GM12878 (cell line): ENCODE results near the gene KRTAP5-6. TPM values are rescaled to one million over a fixed set of nuclear protein-coding genes. Genes with fewer than 3 reads are reported as not detected.

Experiments
- CBX3 ChIP-seq: fragments of 200-600 bp; sonication (generic); IDR thresholded peaks from 2 replicates; pipeline ENCODE4 v1.6.1; 2016; ENCODE audit warnings: low read depth, borderline replicate concordance
- JUND ChIP-seq: IDR thresholded peaks from 2 replicates; pipeline ENCODE4 v1.6.1; 2012; ENCODE audit warnings: low read depth, mild to moderate bottlenecking, low read length, improper control_type of control experiment, moderate library complexity
- SRF ChIP-seq, 2 experiments: IDR thresholded peaks; 2 replicates each; pipeline ENCODE4 v1.6.1; 2011; ENCODE audit warnings: low read depth in 2 of 2, low read length in 2 of 2, mild to moderate bottlenecking in 1 of 2, moderate library complexity in 1 of 2
- STAT3 ChIP-seq: IDR thresholded peaks from 2 replicates; pipeline ENCODE4 v1.6.1; 2011; ENCODE audit warnings: low read depth, low read length, improper control_type of control experiment
- YBX1 ChIP-seq: fragments of 450-650 bp; IDR thresholded peaks from 2 replicates; pipeline ENCODE4 v1.6.1; 2016; ENCODE audit warnings: antibody characterized with exemption
- ZNF217 ChIP-seq: fragments of 450-650 bp; IDR thresholded peaks from 2 replicates; pipeline ENCODE4 v1.6.1; 2017; ENCODE audit warnings: antibody characterized with exemption, mild to moderate bottlenecking
- polyA plus RNA-seq, 11 experiments: library from polyadenylated mRNA; depleted of rRNA in 4 of 11; unstranded in 6 of 11; stranded (reverse) in 5 of 11; fragments of >200 nt; fragmentation: Nextera tagmentation in 4 of 11; fragmentation: Illumina TruSeq in 1 of 11; extraction: Ambion mirVana in 4 of 11; extraction: Trizol in 1 of 11; gene quantifications; 1 replicate in 1 of 11; 2 replicates in 10 of 11; pipeline versions ENCODE4 v1.2.1 to v1.2.3, GENCODE V29; 2011 to 2016; ENCODE audit warnings: inconsistent platforms in 2 of 11, missing spikeins in 2 of 11, low read depth in 1 of 11
- total RNA-seq, 4 experiments: library from RNA; depleted of rRNA in 3 of 4; stranded (reverse); fragments of >200 nt in 3 of 4; fragmentation: Illumina TruSeq in 1 of 4; extraction: Trizol in 1 of 4; gene quantifications; 2 replicates each; pipeline versions ENCODE4 v1.2.1 to v1.2.3, GENCODE V29; 2013 to 2021
- TF ChIP-seq, protein P1 (sequence below), 3 experiments: IDR thresholded peaks in 2 of 3; conservative IDR thresholded peaks in 1 of 3; 2 replicates each; pipeline ENCODE4 v1.5.1; 2011; ENCODE audit warnings: low read depth in 3 of 3, low read length in 3 of 3, mild to moderate bottlenecking in 3 of 3, control low read depth in 2 of 3, moderate library complexity in 2 of 3, inconsistent platforms in 1 of 3, mixed read lengths in 1 of 3; ENCODE audit not compliant: control insufficient read depth in 2 of 3, insufficient read depth in 1 of 3; ENCODE audit errors: extremely low read depth in 1 of 3
- TF ChIP-seq, protein P2 (sequence below): fragments of 450-650 bp; IDR thresholded peaks from 2 replicates; pipeline ENCODE4 v1.6.1; 2017; ENCODE audit warnings: mild to moderate bottlenecking, moderate library complexity

KRTAP5-6 gene
- total and polyA plus RNA-seq, 10 of the 15 experiments (the other 5 are each of a cell fraction or from before 2014, with no cell fraction given): not detected

DNA sequence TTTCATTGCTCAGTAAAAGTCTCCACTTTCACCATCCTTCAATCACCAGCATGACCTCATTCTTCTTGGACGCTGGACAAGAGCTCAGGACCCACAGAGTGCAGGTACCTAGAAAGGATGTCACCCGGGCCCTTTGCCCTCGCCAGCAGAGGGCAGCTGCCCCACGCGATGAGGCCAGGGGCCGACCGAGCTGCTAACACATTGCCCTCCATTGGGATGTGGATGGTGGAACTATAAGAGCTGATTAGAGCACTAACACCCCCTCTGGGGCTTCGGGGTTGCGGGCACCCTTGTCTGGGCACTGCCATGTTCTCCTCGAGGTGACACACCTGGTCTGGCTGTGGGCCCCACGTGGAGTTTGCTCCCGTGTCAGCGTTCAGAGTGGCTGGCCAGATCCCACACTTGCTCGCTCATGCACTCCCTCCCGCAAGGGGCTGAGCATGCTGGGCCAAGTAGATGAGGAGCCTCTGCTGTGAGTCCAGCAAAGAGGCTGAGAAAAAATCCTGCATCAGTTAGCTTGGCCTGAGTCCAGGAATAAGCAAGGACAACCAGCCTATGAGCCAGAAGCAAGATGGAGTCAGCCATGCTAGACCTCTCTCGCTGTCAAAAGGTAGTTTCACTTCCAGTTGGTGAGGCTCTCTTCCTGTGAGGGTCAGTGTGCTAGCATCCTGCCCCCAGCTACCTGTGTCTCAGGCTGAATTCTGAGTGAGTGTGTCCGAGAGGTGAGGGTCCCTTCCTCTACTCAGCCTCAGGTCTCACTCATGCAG, 9.8 kb downstream of the KRTAP5-6 start (continued):
- TF ChIP-seq CBX3: no peak
- TF ChIP-seq STAT3: no peak
- TF ChIP-seq, protein P1, sequence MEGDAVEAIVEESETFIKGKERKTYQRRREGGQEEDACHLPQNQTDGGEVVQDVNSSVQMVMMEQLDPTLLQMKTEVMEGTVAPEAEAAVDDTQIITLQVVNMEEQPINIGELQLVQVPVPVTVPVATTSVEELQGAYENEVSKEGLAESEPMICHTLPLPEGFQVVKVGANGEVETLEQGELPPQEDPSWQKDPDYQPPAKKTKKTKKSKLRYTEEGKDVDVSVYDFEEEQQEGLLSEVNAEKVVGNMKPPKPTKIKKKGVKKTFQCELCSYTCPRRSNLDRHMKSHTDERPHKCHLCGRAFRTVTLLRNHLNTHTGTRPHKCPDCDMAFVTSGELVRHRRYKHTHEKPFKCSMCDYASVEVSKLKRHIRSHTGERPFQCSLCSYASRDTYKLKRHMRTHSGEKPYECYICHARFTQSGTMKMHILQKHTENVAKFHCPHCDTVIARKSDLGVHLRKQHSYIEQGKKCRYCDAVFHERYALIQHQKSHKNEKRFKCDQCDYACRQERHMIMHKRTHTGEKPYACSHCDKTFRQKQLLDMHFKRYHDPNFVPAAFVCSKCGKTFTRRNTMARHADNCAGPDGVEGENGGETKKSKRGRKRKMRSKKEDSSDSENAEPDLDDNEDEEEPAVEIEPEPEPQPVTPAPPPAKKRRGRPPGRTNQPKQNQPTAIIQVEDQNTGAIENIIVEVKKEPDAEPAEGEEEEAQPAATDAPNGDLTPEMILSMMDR (IDR thresholded peaks at IDR 0.05 in 2 of 3, conservative IDR thresholded peaks at IDR 0.05 in 1 of 3; ENCODE audit: control insufficient read depth in 2 of 3, extremely low read depth in 1 of 3, insufficient read depth in 1 of 3, low read depth in 3 of 3, low read length in 3 of 3): peak; percentile 17 to 23 (median 17); a peak in 2 of 6 replicates
- no peak for TF ChIP-seq JUND
- TF ChIP-seq SRF (IDR thresholded peaks at IDR 0.05; ENCODE audit: low read depth in 2 of 2, low read length in 2 of 2): no peak
- no peak for TF ChIP-seq YBX1
- TF ChIP-seq, protein P2, sequence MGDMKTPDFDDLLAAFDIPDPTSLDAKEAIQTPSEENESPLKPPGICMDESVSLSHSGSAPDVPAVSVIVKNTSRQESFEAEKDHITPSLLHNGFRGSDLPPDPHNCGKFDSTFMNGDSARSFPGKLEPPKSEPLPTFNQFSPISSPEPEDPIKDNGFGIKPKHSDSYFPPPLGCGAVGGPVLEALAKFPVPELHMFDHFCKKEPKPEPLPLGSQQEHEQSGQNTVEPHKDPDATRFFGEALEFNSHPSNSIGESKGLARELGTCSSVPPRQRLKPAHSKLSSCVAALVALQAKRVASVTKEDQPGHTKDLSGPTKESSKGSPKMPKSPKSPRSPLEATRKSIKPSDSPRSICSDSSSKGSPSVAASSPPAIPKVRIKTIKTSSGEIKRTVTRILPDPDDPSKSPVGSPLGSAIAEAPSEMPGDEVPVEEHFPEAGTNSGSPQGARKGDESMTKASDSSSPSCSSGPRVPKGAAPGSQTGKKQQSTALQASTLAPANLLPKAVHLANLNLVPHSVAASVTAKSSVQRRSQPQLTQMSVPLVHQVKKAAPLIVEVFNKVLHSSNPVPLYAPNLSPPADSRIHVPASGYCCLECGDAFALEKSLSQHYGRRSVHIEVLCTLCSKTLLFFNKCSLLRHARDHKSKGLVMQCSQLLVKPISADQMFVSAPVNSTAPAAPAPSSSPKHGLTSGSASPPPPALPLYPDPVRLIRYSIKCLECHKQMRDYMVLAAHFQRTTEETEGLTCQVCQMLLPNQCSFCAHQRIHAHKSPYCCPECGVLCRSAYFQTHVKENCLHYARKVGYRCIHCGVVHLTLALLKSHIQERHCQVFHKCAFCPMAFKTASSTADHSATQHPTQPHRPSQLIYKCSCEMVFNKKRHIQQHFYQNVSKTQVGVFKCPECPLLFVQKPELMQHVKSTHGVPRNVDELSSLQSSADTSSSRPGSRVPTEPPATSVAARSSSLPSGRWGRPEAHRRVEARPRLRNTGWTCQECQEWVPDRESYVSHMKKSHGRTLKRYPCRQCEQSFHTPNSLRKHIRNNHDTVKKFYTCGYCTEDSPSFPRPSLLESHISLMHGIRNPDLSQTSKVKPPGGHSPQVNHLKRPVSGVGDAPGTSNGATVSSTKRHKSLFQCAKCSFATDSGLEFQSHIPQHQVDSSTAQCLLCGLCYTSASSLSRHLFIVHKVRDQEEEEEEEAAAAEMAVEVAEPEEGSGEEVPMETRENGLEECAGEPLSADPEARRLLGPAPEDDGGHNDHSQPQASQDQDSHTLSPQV: peak; percentile 90
- TF ChIP-seq ZNF217: no peak
